ENCODE data around the gene ARRDC4. TPM values are rescaled to one million over a fixed set of nuclear protein-coding genes. Genes with fewer than 3 reads are reported as not detected.

Gene ARRDC4
- polyA plus RNA-seq, 1 donor from 2014 or later = 39.7 TPM

DNA sequence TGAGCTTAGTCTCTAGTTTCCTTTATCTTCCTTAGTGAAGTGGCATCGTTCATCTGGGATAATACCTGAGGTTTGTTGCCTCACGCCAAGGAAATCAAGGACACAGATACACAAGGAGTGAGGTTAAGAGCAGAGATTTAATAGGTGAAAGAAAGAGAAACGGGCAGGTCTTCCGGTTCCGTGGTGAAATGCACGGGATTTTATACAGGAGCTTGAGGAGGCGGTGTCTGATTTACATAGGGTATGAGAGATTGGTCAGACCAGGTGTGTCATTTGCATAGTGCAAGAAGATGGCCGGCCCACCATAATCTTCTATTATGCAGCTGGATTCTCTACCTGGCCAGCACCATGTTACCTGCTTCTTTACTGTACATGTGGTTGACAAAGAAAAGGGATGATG, 17.2 kb downstream of the ARRDC4 start:
- no peak overlapping the region for H3K9ac ChIP-seq (ENCODE audit: low read length)
- no peaks in the 10 kb centered on the region for H3K27me3 ChIP-seq (ENCODE audit: insufficient read depth, low read depth, low read length)
- TF ChIP-seq SMC3 (conservative IDR thresholded peaks at IDR 0.05; ENCODE audit: poor library complexity) = no peak
- no peak for TF ChIP-seq EP300 (conservative IDR thresholded peaks at IDR 0.05; ENCODE audit: poor library complexity, severe bottlenecking)
- TF ChIP-seq, protein P1, sequence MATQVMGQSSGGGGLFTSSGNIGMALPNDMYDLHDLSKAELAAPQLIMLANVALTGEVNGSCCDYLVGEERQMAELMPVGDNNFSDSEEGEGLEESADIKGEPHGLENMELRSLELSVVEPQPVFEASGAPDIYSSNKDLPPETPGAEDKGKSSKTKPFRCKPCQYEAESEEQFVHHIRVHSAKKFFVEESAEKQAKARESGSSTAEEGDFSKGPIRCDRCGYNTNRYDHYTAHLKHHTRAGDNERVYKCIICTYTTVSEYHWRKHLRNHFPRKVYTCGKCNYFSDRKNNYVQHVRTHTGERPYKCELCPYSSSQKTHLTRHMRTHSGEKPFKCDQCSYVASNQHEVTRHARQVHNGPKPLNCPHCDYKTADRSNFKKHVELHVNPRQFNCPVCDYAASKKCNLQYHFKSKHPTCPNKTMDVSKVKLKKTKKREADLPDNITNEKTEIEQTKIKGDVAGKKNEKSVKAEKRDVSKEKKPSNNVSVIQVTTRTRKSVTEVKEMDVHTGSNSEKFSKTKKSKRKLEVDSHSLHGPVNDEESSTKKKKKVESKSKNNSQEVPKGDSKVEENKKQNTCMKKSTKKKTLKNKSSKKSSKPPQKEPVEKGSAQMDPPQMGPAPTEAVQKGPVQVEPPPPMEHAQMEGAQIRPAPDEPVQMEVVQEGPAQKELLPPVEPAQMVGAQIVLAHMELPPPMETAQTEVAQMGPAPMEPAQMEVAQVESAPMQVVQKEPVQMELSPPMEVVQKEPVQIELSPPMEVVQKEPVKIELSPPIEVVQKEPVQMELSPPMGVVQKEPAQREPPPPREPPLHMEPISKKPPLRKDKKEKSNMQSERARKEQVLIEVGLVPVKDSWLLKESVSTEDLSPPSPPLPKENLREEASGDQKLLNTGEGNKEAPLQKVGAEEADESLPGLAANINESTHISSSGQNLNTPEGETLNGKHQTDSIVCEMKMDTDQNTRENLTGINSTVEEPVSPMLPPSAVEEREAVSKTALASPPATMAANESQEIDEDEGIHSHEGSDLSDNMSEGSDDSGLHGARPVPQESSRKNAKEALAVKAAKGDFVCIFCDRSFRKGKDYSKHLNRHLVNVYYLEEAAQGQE (IDR thresholded peaks at IDR 0.05; ENCODE audit: borderline replicate concordance) = no peak
- no peak for TF ChIP-seq EZH2 (IDR thresholded peaks at IDR 0.05; ENCODE audit: borderline replicate concordance, insufficient read depth, low read length, poor library complexity, severe bottlenecking)
- no peak for TF ChIP-seq TAF1 (IDR thresholded peaks at IDR 0.05; ENCODE audit: low read depth)
- TF ChIP-seq, protein P2, sequence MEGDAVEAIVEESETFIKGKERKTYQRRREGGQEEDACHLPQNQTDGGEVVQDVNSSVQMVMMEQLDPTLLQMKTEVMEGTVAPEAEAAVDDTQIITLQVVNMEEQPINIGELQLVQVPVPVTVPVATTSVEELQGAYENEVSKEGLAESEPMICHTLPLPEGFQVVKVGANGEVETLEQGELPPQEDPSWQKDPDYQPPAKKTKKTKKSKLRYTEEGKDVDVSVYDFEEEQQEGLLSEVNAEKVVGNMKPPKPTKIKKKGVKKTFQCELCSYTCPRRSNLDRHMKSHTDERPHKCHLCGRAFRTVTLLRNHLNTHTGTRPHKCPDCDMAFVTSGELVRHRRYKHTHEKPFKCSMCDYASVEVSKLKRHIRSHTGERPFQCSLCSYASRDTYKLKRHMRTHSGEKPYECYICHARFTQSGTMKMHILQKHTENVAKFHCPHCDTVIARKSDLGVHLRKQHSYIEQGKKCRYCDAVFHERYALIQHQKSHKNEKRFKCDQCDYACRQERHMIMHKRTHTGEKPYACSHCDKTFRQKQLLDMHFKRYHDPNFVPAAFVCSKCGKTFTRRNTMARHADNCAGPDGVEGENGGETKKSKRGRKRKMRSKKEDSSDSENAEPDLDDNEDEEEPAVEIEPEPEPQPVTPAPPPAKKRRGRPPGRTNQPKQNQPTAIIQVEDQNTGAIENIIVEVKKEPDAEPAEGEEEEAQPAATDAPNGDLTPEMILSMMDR (IDR thresholded peaks at IDR 0.05; ENCODE audit: poor library complexity, severe bottlenecking) = no peak
- no peak for TF ChIP-seq MXI1 (conservative IDR thresholded peaks at IDR 0.05; ENCODE audit: poor library complexity, severe bottlenecking)
- TF ChIP-seq POLR2AphosphoS5 (IDR thresholded peaks at IDR 0.05) = no peak
- TF ChIP-seq RAD21 (conservative IDR thresholded peaks at IDR 0.05) = no peak
- no peaks in the 10 kb centered on the region for H3K79me2 ChIP-seq (replicated peaks; ENCODE audit: insufficient read depth, low read length)
- no peak overlapping the region for H2AFZ ChIP-seq (ENCODE audit: low read depth, low read length)
- no peaks in the 10 kb centered on the region for H3K9me3 ChIP-seq (ENCODE audit: low read length)
- H3F3A ChIP-seq (ENCODE audit: insufficient read depth, low read length, poor library complexity, severe bottlenecking) = no peaks in the 10 kb centered on the region
- no peak overlapping the region for H3K27ac ChIP-seq (ENCODE audit: low read length)
- H3K4me3 ChIP-seq (ENCODE audit: low read length) = no peak overlapping the region
- no peak overlapping the region for H3K4me2 ChIP-seq (ENCODE audit: low read length)
- no peaks in the 10 kb centered on the region for H3K9me2 ChIP-seq (ENCODE audit: insufficient read depth, low read length)
- H3K36me3 ChIP-seq (ENCODE audit: insufficient read depth, low read length) = no peaks in the 10 kb centered on the region
- no peaks in the 10 kb centered on the region for H4K20me1 ChIP-seq (ENCODE audit: insufficient read depth)

DNA sequence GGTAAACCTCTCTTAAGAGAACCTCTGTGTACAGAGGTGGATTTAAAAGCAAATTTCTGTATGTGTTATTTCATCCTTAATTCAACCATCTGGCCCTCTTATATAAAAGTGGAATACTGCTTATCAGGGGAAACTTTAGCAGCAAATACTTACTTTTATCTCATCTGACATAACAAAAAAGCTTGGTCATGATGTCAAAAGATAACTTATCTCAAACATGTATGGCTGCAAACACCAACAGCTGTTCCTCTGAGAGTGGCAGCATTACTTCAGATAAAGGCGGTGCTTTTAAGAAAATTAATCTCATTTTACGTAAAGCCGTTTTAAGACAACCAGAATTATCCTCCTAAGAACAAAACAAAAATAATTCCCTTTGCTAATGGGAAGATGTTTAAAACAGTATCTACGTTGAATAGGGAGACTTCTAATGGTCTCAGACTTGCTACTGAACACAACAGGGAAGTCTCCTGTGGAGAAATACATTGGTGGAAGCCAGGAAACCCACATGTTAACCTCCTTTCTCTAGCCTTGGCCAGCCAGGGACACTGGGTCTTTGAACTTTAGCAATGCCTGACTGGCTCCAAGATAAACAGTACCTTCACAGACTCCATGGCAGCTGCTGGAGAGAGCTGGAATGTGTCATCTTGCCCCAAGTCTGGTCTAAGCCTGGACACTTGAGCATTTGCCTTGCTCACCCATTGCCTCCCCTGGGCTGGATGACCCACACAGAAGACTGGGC, 18.1 kb downstream of the ARRDC4 start:
- no peaks in the 10 kb centered on the region for H3K9me2 ChIP-seq (ENCODE audit: insufficient read depth, low read length)
- H3K27me3 ChIP-seq (ENCODE audit: insufficient read depth, low read depth, low read length) = no peaks in the 10 kb centered on the region
- H3K9me3 ChIP-seq (ENCODE audit: low read length) = no peaks in the 10 kb centered on the region
- no peaks in the 10 kb centered on the region for H3K36me3 ChIP-seq (ENCODE audit: insufficient read depth, low read length)
- no peak overlapping the region for H2AFZ ChIP-seq (ENCODE audit: low read depth, low read length)
- H3K4me3 ChIP-seq (ENCODE audit: low read length) = no peak overlapping the region
- no peaks in the 10 kb centered on the region for H3F3A ChIP-seq (ENCODE audit: insufficient read depth, low read length, poor library complexity, severe bottlenecking)
- no peaks in the 10 kb centered on the region for H3K79me2 ChIP-seq (replicated peaks; ENCODE audit: insufficient read depth, low read length)
- H3K4me2 ChIP-seq (ENCODE audit: low read length) = no peak overlapping the region
- H4K20me1 ChIP-seq (ENCODE audit: insufficient read depth) = no peaks in the 10 kb centered on the region
- H3K27ac ChIP-seq (ENCODE audit: low read length) = no peak overlapping the region
- no peak overlapping the region for H3K9ac ChIP-seq (ENCODE audit: low read length)
- TF ChIP-seq, protein P1 (IDR thresholded peaks at IDR 0.05; ENCODE audit: borderline replicate concordance) = no peak
- TF ChIP-seq RAD21 (conservative IDR thresholded peaks at IDR 0.05) (no peak), POLR2AphosphoS5 (IDR thresholded peaks at IDR 0.05) (no peak), SMC3 (conservative IDR thresholded peaks at IDR 0.05; ENCODE audit: poor library complexity) (no peak), EP300 (conservative IDR thresholded peaks at IDR 0.05; ENCODE audit: poor library complexity, severe bottlenecking) (no peak), MXI1 (conservative IDR thresholded peaks at IDR 0.05; ENCODE audit: poor library complexity, severe bottlenecking) (no peak), TAF1 (IDR thresholded peaks at IDR 0.05; ENCODE audit: low read depth) (no peak), EZH2 (IDR thresholded peaks at IDR 0.05; ENCODE audit: borderline replicate concordance, insufficient read depth, low read length, poor library complexity, severe bottlenecking) (no peak)
- TF ChIP-seq, protein P2 (IDR thresholded peaks at IDR 0.05; ENCODE audit: poor library complexity, severe bottlenecking) = no peak
